ENCODE data around the gene TM9SF3.

DNA sequence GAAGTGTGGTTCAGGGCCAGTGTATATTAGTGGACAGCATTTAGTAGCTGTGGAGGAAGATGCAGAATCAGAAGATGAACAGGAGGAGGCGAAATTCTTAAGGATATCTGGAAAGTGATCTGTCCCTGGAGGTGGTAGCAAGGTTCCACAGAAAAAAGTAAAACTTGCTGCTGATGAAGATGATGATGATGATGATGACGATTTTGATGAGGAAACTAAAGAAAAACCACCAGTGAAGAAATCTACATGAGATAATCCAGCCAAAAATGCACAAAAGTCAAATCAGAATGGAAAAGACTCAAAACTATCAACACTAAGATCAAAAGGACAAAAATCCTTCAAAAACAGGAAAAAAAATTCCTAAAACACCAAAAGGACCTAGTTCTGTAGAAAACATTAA lies 26.3 kb downstream of the TM9SF3 start:
- no peak for TF ChIP-seq SUZ12 (IDR thresholded peaks at IDR 0.05; ENCODE audit: extremely low read depth, insufficient read depth, insufficient read length)
- no peak for TF ChIP-seq YY1 (IDR thresholded peaks at IDR 0.05; ENCODE audit: insufficient read depth, insufficient read length)

All from NT2/D1 (cell line).